Measurements from ENCODE around the gene CALM1. TPM values are rescaled to one million over a fixed set of nuclear protein-coding genes. Genes with fewer than 3 reads are reported as not detected.

The CALM1 gene
- total RNA-seq, 6 donors from 2014 or later = 186 to 586 (median 415) TPM

GRCh38 chr14:90407230-90407629 lies 10.4 kb downstream of the CALM1 start:
- Histone ChIP-seq H3K27ac (peak overlapping the region in 2 of 4 donors; percentile 4 to 61), H3K4me3 (no peak overlapping the region), H3K4me1 (peaks cover 0 to 32% (median 21%) of the 10 kb centered on the region in 4 donors), H3K36me3 (peaks cover 19 to 52% (median 40%) of the 10 kb centered on the region in 4 donors), H3K27me3 (no peaks in the 10 kb centered on the region), H3K9me3 (no peaks in the 10 kb centered on the region)
- no peak for ATAC-seq (ENCODE audit: low FRiP score in 2 of 2)
- DNase-seq = no peak
- TF ChIP-seq CTCF (IDR thresholded peaks at IDR 0.05) = no peak
- TF ChIP-seq POLR2AphosphoS5 (IDR thresholded peaks at IDR 0.05) = no peak
- TF ChIP-seq POLR2A (IDR thresholded peaks at IDR 0.05) = no peak
- WGBS, 2 donors = 88 to 91% methylated on average over 3 of the region's 3 CpGs

DNA sequence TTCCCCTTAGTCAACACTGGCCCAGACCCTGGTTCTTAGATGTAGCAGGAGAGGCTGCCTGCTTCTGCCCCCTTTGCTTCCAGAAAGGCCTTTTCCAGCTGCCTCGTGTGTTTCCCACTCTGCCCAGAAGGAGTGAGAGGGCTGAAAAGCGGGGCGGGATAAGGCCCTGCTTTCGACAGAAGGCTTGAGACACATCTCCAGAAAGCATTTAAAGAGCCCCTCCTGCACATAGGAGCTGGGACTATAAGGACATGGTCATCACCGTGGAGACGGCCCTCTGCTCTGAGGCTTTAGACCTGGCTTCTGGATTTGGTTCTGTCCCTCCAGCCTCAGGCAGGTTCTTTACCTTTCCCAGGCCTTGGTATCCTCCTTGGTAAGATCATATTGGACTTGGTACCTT lies 11.9 kb downstream of the CALM1 start:
- Histone ChIP-seq H3K36me3 (peaks cover 15 to 37% (median 26%) of the 10 kb centered on the region in 4 donors), H3K4me1 (peaks cover 0 to 21% (median 18%) of the 10 kb centered on the region in 4 donors), H3K27ac (peak overlapping the region; percentile 59 to 89 (median 67)), H3K9me3 (no peaks in the 10 kb centered on the region), H3K27me3 (no peaks in the 10 kb centered on the region), H3K4me3 (no peak overlapping the region)
- TF ChIP-seq POLR2AphosphoS5 (IDR thresholded peaks at IDR 0.05) (no peak), CTCF (IDR thresholded peaks at IDR 0.05) (no peak), POLR2A (IDR thresholded peaks at IDR 0.05) (no peak), EP300 (IDR thresholded peaks at IDR 0.05) (no peak)
- ATAC-seq (ENCODE audit: low FRiP score in 2 of 2) (peak in 1 of 2 donors; percentile 18), DNase-seq (no peak)
- 62 to 77% methylated on average over 6 of the region's 6 CpGs for WGBS, 2 donors

GRCh38 chr14:90409209-90409730 lies 12.4 kb downstream of the CALM1 start:
- Histone ChIP-seq H3K9me3 (no peaks in the 10 kb centered on the region), H3K4me3 (no peak overlapping the region), H3K27ac (peak overlapping the region; percentile 59 to 89 (median 67)), H3K36me3 (peaks cover 10 to 32% (median 20%) of the 10 kb centered on the region in 4 donors), H3K27me3 (no peaks in the 10 kb centered on the region), H3K4me1 (peaks cover 0 to 21% (median 18%) of the 10 kb centered on the region in 4 donors)
- DNase-seq = peak in 1 of 2 donors; percentile 38
- peak in 1 of 2 donors; percentile 72 for ATAC-seq (ENCODE audit: low FRiP score in 2 of 2)
- WGBS, 2 donors = 30 to 54% methylated on average over 5 of the region's 5 CpGs
- TF ChIP-seq POLR2A (IDR thresholded peaks at IDR 0.05) = no peak
- no peak for TF ChIP-seq CTCF (IDR thresholded peaks at IDR 0.05)
- peak in 1 of 4 donors; percentile 44 for TF ChIP-seq EP300 (IDR thresholded peaks at IDR 0.05)
- peak; percentile 36 to 47 for TF ChIP-seq POLR2AphosphoS5 (IDR thresholded peaks at IDR 0.05)

DNA sequence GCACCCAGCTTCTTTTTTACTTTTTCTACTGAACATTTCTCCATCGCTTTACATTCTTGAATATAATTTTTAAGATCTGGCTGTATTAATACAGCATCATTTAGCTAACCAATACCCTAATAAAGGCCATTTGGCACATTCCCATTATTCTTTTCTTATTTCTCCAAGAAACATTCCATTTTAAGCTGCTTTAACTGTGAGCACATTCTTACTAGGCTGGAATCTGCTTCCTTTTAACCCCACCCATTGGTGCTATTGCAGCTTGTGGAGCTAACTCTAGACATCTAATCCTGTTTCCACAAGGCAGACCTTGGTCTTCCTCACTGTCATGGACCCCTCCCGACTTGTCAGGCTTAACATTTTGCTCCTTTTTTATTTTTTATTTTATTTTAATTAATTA lies 15.2 kb downstream of the CALM1 start:
- H3K36me3 ChIP-seq = peaks cover 0 to 5% (median 0%) of the 10 kb centered on the region in 4 donors
- DNase-seq (no peak), ATAC-seq (ENCODE audit: low FRiP score in 2 of 2) (no peak)
- H3K9me3 ChIP-seq = no peaks in the 10 kb centered on the region
- no peak overlapping the region for H3K27ac ChIP-seq
- H3K4me1 ChIP-seq = peaks cover 0 to 21% (median 20%) of the 10 kb centered on the region in 4 donors
- no peak overlapping the region for H3K4me3 ChIP-seq
- 93 to 96% methylated on average over 2 of the region's 2 CpGs for WGBS, 2 donors
- H3K27me3 ChIP-seq = no peaks in the 10 kb centered on the region
- TF ChIP-seq EP300 (IDR thresholded peaks at IDR 0.05) = no peak
- TF ChIP-seq POLR2A (IDR thresholded peaks at IDR 0.05) = no peak
- no peak for TF ChIP-seq POLR2AphosphoS5 (IDR thresholded peaks at IDR 0.05)
- no peak for TF ChIP-seq CTCF (IDR thresholded peaks at IDR 0.05)

GRCh38 chr14:90416720-90417119 lies 19.9 kb downstream of the CALM1 start:
- Histone ChIP-seq H3K27me3 (no peaks in the 10 kb centered on the region), H3K27ac (no peak overlapping the region), H3K4me1 (peaks cover 0 to 15% (median 11%) of the 10 kb centered on the region in 4 donors), H3K4me3 (no peak overlapping the region), H3K9me3 (no peaks in the 10 kb centered on the region), H3K36me3 (no peaks in the 10 kb centered on the region)
- TF ChIP-seq POLR2A (IDR thresholded peaks at IDR 0.05) = no peak
- TF ChIP-seq CTCF (IDR thresholded peaks at IDR 0.05) = no peak
- TF ChIP-seq EP300 (IDR thresholded peaks at IDR 0.05) = no peak
- TF ChIP-seq POLR2AphosphoS5 (IDR thresholded peaks at IDR 0.05) = no peak
- DNase-seq (no peak), ATAC-seq (ENCODE audit: low FRiP score in 2 of 2) (no peak)
- 34 to 49% methylated on average over 7 of the region's 7 CpGs for WGBS, 2 donors
